HG03159 (cell line): ENCODE measurements around the gene LMF1.
"Not testable (repeated sequence)": the region's sequence is repeated elsewhere in the genome, so short reads cannot be mapped to it uniquely, and the experiment has no call there.

Source experiments
- ATAC-seq: cut with Tn5 transposase; IDR thresholded peaks from one replicate; pipeline ENCODE4 v1.9.1; 2021; ENCODE audit warnings: mild to moderate bottlenecking, moderate library complexity; ENCODE audit not compliant: unreplicated experiment

Gene LMF1

GRCh38 chr16:873889-874288 is 96.9 kb downstream of the LMF1 start:
- no peak for ATAC-seq

GRCh38 chr16:873243-873661 is 97.5 kb downstream of the LMF1 start:
- no peak for ATAC-seq

GRCh38 chr16:872436-873242 is 98.1 kb downstream of the LMF1 start:
- no peak for ATAC-seq

- ATAC-seq, result no peak
Observed at GRCh38 chr16:871562-872345, 99.0 kb downstream of the LMF1 start.

GRCh38 chr16:870856-871561 is 99.8 kb downstream of the LMF1 start:
- no peak for ATAC-seq

GRCh38 chr16:869823-870641 is 100.8 kb downstream of the LMF1 start:
- no peak for ATAC-seq

GRCh38 chr16:868846-869822 is 101.7 kb downstream of the LMF1 start:
- ATAC-seq, result no peak

- no peak for ATAC-seq
Observed at GRCh38 chr16:868386-868755, 102.4 kb downstream of the LMF1 start.

- no peak for ATAC-seq
Observed at GRCh38 chr16:867421-868385, 103.1 kb downstream of the LMF1 start.

GRCh38 chr16:866252-866896 is 104.4 kb downstream of the LMF1 start:
- ATAC-seq, result no peak

GRCh38 chr16:865026-865425 is 105.8 kb downstream of the LMF1 start:
- ATAC-seq, result no peak

GRCh38 chr16:861446-861845 is 109.3 kb downstream of the LMF1 start:
- no peak for ATAC-seq

- no peak for ATAC-seq
Observed at GRCh38 chr16:860891-861290, 109.9 kb downstream of the LMF1 start.

GRCh38 chr16:858971-859370 is 111.8 kb downstream of the LMF1 start:
- ATAC-seq, result not testable (repeated sequence)

GRCh38 chr16:858441-858840 is 112.3 kb downstream of the LMF1 start:
- not testable (repeated sequence) for ATAC-seq

- ATAC-seq, result no peak
Observed at GRCh38 chr16:856811-857210, 114.0 kb downstream of the LMF1 start.

- ATAC-seq, result no peak
Observed at GRCh38 chr16:856101-856500, 114.7 kb downstream of the LMF1 start.

- ATAC-seq, result no peak
Observed at GRCh38 chr16:855471-855870, 115.3 kb downstream of the LMF1 start.
